Right lobe of liver (tissue), 4 donors: ENCODE results near the gene PPIL6.

Source experiments
- CTCF ChIP-seq, 4 donors: fragments of 200-600 bp in 3 of 4; fragments of 450-650 bp in 1 of 4; IDR thresholded peaks; one replicate each; pipeline versions ENCODE4 v1.5.1 to v1.8.0; 2016 to 2022; ENCODE audit warnings: antibody characterized with exemption in 4 of 4, mild to moderate bottlenecking in 2 of 4
- POLR2A ChIP-seq: fragments of 450-650 bp; IDR thresholded peaks from one replicate; pipeline ENCODE4 v1.6.1; 2017; ENCODE audit warnings: antibody characterized with exemption, mild to moderate bottlenecking
- donor health status: DM: no; HTN: no; CAD: no.
- donor health status: DM: no; HTN: no; CAD: no.
- donor health status: DM: no; HTN: yes; CAD: no.

GRCh38 chr6:109370336-109370735 lies 70.1 kb downstream of the PPIL6 start:
- TF ChIP-seq CTCF (IDR thresholded peaks at IDR 0.05), result no peak
- TF ChIP-seq POLR2A, result no peak
